Tibial nerve (tissue), 4 donors: ENCODE data around the gene DOCK2. TPM values are rescaled to one million over a fixed set of nuclear protein-coding genes. Genes with fewer than 3 reads are reported as not detected.

Source experiments
- DNase-seq, 2 donors: peaks; one replicate each; pipeline ENCODE4 v3.0.0-alpha.2; 2019; ENCODE audit warnings: low spot score in 2 of 2
- H3K27ac ChIP-seq, 4 donors: fragments of 200-600 bp; sonication (generic) in 3 of 4; one replicate each; pipeline ENCODE4 v1.5.1; 2017 to 2019; ENCODE audit warnings: mild to moderate bottlenecking in 1 of 4
- H3K27me3 ChIP-seq, 2 donors: fragments of 200-600 bp; sonication (generic) in 1 of 2; one replicate each; pipeline versions ENCODE4 v1.5.1 to v1.6.0; 2017 to 2019
- H3K36me3 ChIP-seq, 3 donors: fragments of 200-600 bp; sonication (generic); one replicate each; pipeline ENCODE4 v1.5.1; 2018 to 2019
- H3K4me1 ChIP-seq, 4 donors: fragments of 200-600 bp; sonication (generic) in 3 of 4; one replicate each; pipeline ENCODE4 v1.5.1; 2017 to 2019
- H3K4me3 ChIP-seq, 4 donors: fragments of 200-600 bp; sonication (generic) in 3 of 4; one replicate each; pipeline ENCODE4 v1.5.1; 2017 to 2019; ENCODE audit warnings: mild to moderate bottlenecking in 1 of 4, moderate library complexity in 1 of 4
- H3K9me3 ChIP-seq, 4 donors: fragments of 200-600 bp; sonication (generic) in 3 of 4; one replicate each; pipeline ENCODE4 v1.5.1; 2017 to 2019
- EP300 ChIP-seq, 2 donors: sonication (generic); formaldehyde crosslinking; IDR thresholded peaks; one replicate each; pipeline ENCODE4 v1.6.1; 2017; ENCODE audit warnings: antibody characterized with exemption in 2 of 2, mild to moderate bottlenecking in 1 of 2
- POLR2A ChIP-seq, 2 donors: fragments of 450-650 bp; IDR thresholded peaks; one replicate each; pipeline ENCODE4 v1.6.1; 2017; ENCODE audit warnings: antibody characterized with exemption in 2 of 2, mild to moderate bottlenecking in 2 of 2, moderate library complexity in 2 of 2
- WGBS, 2 donors: methylation state at CpG; one replicate each; pipeline ENCODE4 v1.1.5; 2018; 5-methylcytosine and 5-hydroxymethylcytosine counted together
- total RNA-seq, 4 donors: library from RNA; depleted of rRNA; stranded (reverse); fragments of >200 nt; gene quantifications; one replicate each; pipeline ENCODE4 v1.1.0, GENCODE V29; 2016
- TF ChIP-seq, protein P1 (sequence below), 5 experiments: fragments of 200-600 bp in 3 of 5; fragments of 450-650 bp in 2 of 5; sonication (generic) in 3 of 5; IDR thresholded peaks; one replicate each; pipeline ENCODE4 v1.5.1; 2016 to 2019; ENCODE audit warnings: antibody characterized with exemption in 5 of 5, mild to moderate bottlenecking in 3 of 5, moderate library complexity in 2 of 5

Gene DOCK2
- total RNA-seq, 4 donors from 2014 or later: 14.9 to 83.4 (median 23.8) TPM

DNA sequence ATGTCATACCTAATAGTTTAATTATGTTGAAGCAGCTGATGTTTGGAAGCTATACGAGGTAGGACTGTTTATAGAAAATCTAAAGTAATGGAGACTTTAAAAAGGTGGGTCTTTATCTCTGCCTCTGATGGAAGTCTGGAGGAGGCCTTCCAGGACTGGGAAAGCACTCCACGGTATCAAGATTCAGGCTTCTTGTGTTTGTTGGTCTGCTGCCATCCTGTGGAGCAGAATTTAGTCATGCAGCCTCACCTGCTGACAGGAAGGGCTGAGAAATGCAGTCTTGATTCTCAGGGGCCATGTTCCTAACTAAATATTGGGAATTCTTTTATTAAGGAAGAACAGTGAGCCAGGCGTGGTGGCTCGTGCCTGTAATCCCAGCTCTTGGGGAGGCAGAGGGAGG lies 37.6 kb upstream of the DOCK2 start:
- TF ChIP-seq, protein P1, sequence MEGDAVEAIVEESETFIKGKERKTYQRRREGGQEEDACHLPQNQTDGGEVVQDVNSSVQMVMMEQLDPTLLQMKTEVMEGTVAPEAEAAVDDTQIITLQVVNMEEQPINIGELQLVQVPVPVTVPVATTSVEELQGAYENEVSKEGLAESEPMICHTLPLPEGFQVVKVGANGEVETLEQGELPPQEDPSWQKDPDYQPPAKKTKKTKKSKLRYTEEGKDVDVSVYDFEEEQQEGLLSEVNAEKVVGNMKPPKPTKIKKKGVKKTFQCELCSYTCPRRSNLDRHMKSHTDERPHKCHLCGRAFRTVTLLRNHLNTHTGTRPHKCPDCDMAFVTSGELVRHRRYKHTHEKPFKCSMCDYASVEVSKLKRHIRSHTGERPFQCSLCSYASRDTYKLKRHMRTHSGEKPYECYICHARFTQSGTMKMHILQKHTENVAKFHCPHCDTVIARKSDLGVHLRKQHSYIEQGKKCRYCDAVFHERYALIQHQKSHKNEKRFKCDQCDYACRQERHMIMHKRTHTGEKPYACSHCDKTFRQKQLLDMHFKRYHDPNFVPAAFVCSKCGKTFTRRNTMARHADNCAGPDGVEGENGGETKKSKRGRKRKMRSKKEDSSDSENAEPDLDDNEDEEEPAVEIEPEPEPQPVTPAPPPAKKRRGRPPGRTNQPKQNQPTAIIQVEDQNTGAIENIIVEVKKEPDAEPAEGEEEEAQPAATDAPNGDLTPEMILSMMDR (IDR thresholded peaks at IDR 0.05): no peak
- TF ChIP-seq EP300 (IDR thresholded peaks at IDR 0.05) (no peak), POLR2A (IDR thresholded peaks at IDR 0.05) (no peak)
- WGBS, 2 donors: 87 to 93% methylated on average over 4 of the region's 4 CpGs
- Histone ChIP-seq H3K36me3 (peaks cover 0 to 92% (median 4%) of the 10 kb centered on the region in 3 donors), H3K9me3 (no peaks in the 10 kb centered on the region), H3K4me1 (no peaks in the 10 kb centered on the region), H3K27ac (no peak overlapping the region), H3K27me3 (no peaks in the 10 kb centered on the region), H3K4me3 (no peak overlapping the region)
- DNase-seq: no peak

DNA sequence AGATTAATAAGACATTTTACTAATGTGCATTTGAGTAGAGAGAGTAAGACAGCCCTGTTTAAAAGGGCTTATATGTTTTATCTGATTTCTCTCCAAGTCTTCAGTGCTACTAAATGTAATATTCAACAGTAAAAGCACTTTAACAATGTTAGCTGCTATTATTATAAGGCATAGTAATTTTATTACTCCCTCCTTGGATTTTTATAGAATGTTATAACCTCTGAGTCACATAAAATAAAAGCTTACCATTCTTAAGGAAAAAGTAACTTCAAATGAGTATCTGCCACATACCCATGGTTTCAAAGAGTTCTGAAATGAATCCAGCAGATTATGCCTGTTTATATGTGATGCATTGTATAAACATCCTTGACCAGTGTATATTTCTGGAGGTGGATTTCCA lies 34.5 kb upstream of the DOCK2 start:
- no peaks in the 10 kb centered on the region for H3K9me3 ChIP-seq
- H3K27me3 ChIP-seq: no peaks in the 10 kb centered on the region
- no peak overlapping the region for H3K4me3 ChIP-seq
- no peak for DNase-seq
- no peaks in the 10 kb centered on the region for H3K4me1 ChIP-seq
- no peak overlapping the region for H3K27ac ChIP-seq
- TF ChIP-seq EP300 (IDR thresholded peaks at IDR 0.05) (no peak), POLR2A (IDR thresholded peaks at IDR 0.05) (no peak)
- TF ChIP-seq, protein P1 (IDR thresholded peaks at IDR 0.05): no peak
- peaks cover 0 to 69% (median 4%) of the 10 kb centered on the region in 3 donors for H3K36me3 ChIP-seq

DNA sequence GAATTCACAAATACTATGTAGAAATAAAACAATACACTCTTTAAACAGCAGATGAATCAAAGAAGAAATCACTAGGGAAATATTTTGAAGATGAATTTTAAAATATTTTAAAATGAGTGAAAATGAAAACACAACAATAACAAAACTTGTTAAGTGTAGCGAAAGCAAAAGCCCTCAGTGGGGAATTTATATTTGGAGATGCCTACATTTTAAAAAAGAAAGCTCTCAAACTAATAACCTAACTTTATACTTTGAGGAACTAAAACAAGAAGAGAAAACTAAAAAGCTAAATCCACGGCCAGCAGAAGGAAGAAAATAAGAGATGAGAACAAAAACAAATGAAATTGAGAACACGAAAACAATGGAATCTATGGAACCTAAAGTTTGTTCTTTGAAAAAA lies 30.8 kb upstream of the DOCK2 start:
- no peaks in the 10 kb centered on the region for H3K4me1 ChIP-seq
- peaks cover 0 to 13% (median 0%) of the 10 kb centered on the region in 4 donors for H3K9me3 ChIP-seq
- H3K27me3 ChIP-seq: no peaks in the 10 kb centered on the region
- H3K36me3 ChIP-seq: peaks cover 0 to 34% (median 3%) of the 10 kb centered on the region in 3 donors
- DNase-seq: no peak
- no peak overlapping the region for H3K27ac ChIP-seq
- H3K4me3 ChIP-seq: no peak overlapping the region
- WGBS, 2 donors: 73 to 80% methylated on average over 3 of the region's 3 CpGs
- no peak for TF ChIP-seq POLR2A (IDR thresholded peaks at IDR 0.05)
- TF ChIP-seq EP300 (IDR thresholded peaks at IDR 0.05): no peak
- TF ChIP-seq, protein P1 (IDR thresholded peaks at IDR 0.05): no peak

DNA sequence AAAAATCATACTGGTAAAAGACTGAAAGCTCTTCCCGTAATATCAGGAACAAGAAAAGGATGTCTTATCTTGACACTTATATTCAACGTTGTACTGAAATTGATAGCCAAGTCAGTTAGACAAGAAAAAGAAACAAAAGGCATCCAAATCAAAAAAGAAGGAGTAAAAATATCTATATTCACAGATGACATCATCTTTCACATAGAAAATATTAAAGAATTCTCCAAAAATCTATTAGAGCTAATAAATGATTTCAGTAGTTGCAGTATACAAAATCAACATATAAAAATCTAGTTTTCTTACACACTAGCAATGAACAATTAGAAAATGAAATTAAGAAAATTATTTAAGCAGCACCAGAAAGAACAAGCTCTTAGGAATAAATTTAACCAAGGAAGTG lies 29.2 kb upstream of the DOCK2 start:
- Histone ChIP-seq H3K4me3 (no peak overlapping the region), H3K27me3 (no peaks in the 10 kb centered on the region), H3K27ac (no peak overlapping the region), H3K36me3 (peaks cover 0 to 18% (median 0%) of the 10 kb centered on the region in 3 donors), H3K9me3 (peaks cover 0 to 21% (median 2%) of the 10 kb centered on the region in 4 donors), H3K4me1 (no peaks in the 10 kb centered on the region)
- no peak for DNase-seq
- 86 to 91% methylated on average over 2 of the region's 2 CpGs for WGBS, 2 donors
- TF ChIP-seq EP300 (IDR thresholded peaks at IDR 0.05): no peak
- TF ChIP-seq, protein P1 (IDR thresholded peaks at IDR 0.05): no peak
- no peak for TF ChIP-seq POLR2A (IDR thresholded peaks at IDR 0.05)

DNA sequence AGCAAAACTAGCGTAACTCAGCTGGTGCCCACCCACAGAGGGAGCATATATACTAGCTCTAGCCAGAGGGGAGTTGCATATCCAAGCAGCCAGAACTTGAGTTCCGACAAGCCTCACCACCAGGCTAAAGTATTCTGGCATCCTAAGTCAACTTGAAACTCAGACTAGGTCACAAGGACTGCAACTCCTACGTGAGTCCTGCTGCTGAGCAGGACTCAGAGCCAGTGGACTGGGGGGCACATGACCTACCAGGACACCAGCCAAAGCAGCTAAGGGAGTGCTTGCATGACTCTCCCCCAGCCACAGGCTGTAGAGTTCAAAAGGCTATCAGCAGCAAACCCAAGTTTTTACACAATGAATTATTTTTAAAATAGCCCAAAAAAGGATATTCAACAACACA lies 27.4 kb upstream of the DOCK2 start:
- Histone ChIP-seq H3K36me3 (peaks cover 0 to 3% (median 0%) of the 10 kb centered on the region in 3 donors), H3K9me3 (peaks cover 0 to 21% (median 2%) of the 10 kb centered on the region in 4 donors), H3K4me3 (no peak overlapping the region), H3K4me1 (no peaks in the 10 kb centered on the region), H3K27ac (no peak overlapping the region), H3K27me3 (no peaks in the 10 kb centered on the region)
- no peak for DNase-seq
- WGBS, 2 donors: 72 to 93% methylated on average over 3 of the region's 3 CpGs
- TF ChIP-seq EP300 (IDR thresholded peaks at IDR 0.05): no peak

DNA sequence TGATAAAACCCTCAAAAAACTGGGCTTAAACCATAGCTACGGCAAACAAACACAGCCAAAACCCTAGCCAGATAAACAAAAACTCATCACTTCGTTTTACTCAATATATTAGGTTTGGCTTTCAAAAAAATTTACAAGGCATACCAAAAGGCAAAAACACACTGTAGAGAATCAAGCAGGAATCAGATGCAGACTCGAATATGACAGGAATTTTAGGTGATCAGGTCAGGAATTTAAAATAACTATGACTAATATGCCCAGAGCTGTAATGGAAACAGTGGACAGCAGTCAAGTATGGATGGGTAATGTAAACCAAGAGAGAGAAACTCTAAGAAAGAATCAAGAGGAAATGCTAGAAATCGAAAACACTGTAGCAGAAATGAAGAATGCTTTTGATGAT lies 26.5 kb upstream of the DOCK2 start:
- Histone ChIP-seq H3K4me3 (no peak overlapping the region), H3K27me3 (no peaks in the 10 kb centered on the region), H3K4me1 (no peaks in the 10 kb centered on the region), H3K27ac (no peak overlapping the region), H3K36me3 (no peaks in the 10 kb centered on the region), H3K9me3 (peaks cover 0 to 21% (median 2%) of the 10 kb centered on the region in 4 donors)
- TF ChIP-seq, protein P1 (IDR thresholded peaks at IDR 0.05): no peak
- TF ChIP-seq EP300 (IDR thresholded peaks at IDR 0.05) (no peak), POLR2A (IDR thresholded peaks at IDR 0.05) (no peak)
- DNase-seq: no peak
- WGBS, 2 donors: 80% methylated on average over 4 of the region's 4 CpGs
